HG02798 (cell line): Measurements from ENCODE around the gene DLG2.

ENCODE experiments used
- ATAC-seq: cut with Tn5 transposase; IDR thresholded peaks from one replicate; pipeline ENCODE4 v1.9.1; 2021; ENCODE audit warnings: mild to moderate bottlenecking; ENCODE audit not compliant: unreplicated experiment, poor library complexity

DLG2 gene

DNA sequence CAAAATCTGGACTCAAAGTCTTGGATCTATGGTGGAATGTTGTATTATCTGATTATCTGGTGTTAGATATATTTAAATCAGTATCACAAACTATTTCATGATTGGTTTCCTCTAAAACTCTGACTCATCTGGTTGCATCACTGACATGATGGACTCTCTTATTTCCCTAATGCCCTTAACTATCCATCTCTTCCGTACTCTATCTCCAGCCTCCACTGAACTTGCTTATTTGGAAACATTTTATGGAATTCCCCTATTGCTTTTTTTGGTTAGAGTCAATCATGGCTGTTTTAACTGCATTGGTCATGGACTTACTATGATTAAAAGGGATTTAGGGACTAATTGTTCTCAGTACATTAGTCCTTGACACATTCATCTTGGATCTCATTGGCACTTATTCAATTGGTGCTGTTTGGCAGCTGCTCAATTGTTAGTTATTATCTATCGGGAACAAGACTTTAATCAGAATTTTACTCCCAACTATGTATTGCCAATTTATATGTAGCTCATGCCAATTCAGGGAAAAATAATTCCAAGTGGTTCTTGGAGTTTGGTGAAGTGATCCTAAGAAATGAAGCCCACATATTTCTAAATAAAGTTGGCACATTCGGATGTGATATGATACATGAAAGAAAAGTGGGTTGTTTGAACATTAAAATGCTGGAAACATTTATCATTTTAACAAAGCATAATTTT lies 1399.0 kb downstream of the DLG2 start:
- ATAC-seq = no peak

DNA sequence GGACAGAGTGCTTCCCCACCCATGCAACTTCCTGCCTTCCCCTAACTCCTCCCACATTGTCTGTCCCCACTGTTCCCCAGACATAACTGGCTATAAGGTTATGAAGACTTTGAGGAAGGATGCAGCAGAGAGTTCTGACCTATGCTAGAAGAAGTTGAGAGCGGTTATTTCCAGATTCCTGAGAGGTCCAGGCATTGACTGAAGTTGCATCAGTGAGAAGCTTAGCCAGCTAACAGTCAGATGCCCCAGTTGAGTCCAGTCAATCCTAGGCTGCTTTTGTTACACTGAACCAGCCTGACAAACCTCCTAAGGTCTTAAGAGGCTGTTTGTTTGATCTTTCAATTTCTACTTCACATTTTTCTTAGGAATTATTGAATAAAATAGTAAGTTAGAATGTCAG lies 1403.1 kb downstream of the DLG2 start:
- ATAC-seq = no peak

DNA sequence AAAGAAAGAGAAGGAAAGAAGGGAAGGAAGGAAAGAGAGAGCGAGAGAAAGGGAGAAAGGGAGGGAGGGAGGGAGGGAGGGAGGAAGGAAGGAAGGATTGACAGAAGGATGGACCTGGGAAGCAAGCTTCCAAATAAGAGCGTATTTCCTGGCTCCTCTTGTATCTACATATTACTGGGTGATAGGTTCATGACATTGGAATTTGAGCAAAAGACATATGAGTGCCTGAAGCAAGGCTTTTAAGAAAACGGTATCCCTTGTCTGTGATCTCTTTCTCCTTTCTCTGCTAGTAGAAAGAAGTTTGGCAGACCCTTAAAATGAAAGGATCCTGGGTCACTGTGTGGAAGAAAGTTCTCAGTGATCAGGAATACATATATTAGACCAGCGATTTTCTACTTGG lies 1408.8 kb downstream of the DLG2 start:
- no peak for ATAC-seq

DNA sequence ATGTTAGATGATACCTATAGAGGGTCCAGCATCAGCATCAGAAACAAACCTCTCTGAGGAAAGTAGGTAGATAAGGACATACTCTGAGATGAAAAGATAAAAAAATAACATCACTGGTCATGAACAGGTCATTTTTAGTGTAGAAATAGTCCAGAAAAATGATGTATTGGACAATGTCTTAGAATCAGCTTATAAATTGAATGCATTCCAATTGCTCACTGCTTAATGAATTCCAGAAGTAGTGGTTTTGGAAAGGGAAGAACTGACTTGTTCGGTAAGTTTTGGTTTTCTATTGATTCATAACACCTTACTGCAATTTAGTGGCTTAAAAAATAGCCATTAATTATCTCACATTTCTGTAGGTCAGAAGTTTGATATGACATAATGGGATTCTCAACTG lies 1411.5 kb downstream of the DLG2 start:
- ATAC-seq = no peak

DNA sequence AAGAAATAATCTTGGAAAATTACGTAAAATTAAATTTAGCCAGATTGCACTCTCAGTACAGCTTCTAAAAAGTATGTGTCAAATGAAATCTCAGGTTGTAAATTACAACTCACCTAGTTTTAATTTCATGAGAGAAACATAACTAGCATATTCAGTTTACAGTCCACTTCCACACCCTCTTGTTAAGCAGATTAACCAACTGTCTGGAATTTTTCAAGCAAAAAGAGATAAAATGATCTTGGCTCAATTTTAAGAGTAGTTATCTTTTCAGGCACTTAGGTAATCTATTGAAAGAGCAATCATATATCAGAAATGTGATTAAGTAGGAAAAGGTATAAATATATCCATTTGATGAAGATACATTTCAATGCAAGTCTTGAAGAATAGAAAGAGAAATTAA lies 1412.6 kb downstream of the DLG2 start:
- ATAC-seq = no peak

DNA sequence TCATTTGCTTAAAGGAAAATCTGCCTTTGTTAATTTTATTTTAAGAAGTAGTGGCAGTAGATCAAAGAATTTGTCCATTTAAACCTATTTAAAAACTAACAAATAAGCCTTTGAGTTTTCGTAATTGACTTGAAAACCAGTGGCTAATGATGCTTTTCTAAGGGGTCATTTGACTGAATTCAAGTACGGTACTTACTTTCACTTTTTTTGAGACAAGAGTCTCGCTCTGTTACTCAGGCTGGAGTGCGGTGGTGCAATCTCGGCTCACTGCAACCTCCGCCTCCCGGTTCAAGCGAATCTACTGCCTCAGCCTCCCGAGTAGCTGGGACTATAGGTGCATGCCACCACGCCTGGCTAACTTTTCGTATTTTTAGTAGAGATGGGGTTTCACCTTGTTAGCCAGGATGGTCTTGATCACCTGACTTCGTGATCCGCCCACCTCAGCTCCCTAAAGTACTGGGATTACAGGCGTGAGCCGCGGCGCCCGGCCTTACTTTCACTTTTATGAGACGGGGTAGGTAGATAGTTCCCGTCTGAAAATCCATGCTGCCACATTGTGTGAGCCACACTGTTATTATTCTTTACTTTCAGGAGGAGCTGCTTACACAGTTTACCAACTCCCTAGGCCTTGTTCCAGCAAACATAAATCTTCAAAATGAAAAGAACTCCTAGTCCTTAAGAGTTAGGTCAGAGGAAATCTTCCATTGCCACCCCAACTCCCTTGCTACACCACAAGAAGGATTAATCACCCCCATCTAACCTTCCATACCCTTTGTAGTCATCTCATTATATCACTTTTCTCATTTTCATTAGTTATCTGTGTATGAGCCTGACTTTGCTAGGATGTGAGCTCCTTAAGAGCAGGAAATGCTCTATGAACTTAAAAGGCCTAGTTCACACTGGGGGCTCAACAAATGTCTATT lies 1414.4 kb downstream of the DLG2 start:
- no peak for ATAC-seq

DNA sequence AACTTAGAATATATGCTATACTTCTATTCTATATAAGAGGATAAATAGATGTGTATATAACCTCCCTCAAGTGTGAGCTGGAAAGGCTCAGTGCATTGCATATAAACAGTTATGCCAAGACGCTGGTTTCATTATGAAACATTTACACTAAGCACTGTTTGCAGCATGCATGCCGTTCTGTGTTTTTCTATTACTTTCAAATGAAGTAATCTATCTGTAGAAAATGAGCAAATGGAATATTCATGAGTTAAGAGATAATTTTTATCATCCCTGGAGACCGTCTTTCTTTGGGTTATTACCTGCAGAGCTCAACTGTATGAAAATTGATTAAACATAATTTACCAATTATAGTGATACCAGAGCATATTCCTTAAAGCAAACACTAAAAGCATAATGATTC lies 1415.2 kb downstream of the DLG2 start:
- ATAC-seq = no peak

DNA sequence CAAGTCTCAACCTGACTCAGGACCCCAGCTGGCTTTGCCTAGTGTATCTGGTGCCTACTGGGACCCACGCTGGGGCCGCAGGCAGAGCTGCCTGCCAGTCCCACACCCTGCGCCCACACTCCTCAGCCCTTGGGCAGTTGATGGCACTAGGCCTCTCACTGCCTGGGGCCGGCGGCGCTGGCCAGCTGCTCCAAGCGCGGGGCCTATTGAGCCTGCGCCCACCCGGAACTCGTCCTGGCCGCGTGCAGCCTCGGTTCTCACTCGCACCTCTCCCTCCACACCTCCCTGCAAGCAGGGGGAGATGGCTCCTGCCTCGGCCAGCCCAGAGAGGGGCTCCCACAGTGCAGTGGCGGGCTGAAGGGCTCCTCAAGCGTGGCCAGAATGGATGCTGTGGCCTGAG lies 1432.4 kb downstream of the DLG2 start:
- ATAC-seq = no peak

DNA sequence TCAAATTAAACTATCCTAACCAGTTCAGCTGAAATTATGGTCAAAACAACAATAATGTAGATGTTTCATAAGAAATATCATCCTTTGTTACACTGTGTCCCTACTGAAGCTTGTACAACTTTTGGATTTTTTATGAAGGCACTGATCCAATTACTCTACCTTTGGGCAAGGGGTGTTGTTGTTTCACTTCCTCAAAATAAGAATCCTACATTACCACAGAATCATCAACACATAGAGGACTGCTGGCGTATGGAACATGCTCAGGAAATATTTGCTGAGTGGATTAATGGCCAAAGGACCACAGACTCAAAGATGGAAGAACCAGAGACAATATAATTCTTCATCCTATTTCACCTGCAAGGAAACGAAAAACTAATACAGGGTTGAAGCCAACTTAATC lies 1433.4 kb downstream of the DLG2 start:
- ATAC-seq = no peak

DNA sequence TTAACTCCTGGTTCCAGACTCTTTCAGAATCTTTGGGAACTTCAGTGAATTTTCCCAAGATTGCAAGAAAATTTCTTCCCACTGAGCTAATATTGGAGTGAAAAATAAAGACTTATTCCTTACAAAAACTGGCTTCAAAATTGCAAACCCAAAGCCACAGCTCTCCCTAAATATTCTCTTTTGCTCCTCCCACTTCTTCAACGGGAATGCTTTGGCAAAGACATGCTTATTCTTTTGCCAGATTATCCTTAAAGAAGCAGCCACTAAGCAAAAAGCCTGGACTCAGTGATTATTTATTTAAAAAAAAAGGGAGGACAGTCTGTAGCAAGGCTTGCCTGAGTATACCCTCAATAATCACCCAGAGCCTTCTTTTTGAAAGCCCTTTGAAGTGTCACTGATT lies 1438.6 kb downstream of the DLG2 start:
- no peak for ATAC-seq

DNA sequence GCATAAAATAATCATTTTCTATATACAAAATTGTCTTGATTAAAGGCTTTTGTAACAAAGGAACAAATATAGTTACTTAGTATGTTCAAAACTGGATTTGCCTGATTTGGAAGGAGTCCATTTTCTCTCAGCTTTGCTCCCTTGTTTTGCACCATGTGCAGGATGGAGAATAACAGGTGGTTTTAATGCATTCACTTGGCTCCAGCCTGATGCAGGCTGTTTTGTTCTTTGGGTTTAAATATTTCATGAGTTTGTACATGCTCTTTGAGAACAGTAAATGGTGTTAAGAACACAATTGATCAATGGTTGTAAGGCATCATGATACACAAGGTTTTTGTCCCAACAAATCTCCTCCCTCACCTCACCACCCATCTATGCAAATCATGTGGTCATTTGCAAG lies 1454.1 kb downstream of the DLG2 start:
- ATAC-seq = no peak

DNA sequence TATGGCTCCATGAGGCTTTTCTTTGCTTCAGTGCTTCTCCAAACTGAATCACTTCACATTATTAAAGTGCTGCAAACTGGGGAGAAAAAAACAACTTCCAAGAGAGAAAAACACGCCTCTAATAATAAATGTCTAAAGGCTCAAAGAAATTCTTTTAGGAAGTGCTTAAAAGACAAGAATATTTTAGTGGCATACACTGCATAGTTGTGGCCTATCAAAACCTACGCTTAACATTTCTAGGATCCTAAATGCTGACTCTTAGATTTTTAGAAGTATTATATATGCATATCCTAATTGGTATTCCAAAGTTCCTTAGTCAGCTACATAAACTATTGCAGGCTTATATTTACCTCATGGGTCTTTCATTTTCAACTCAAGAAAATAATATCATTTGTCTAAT lies 1462.0 kb downstream of the DLG2 start:
- no peak for ATAC-seq

DNA sequence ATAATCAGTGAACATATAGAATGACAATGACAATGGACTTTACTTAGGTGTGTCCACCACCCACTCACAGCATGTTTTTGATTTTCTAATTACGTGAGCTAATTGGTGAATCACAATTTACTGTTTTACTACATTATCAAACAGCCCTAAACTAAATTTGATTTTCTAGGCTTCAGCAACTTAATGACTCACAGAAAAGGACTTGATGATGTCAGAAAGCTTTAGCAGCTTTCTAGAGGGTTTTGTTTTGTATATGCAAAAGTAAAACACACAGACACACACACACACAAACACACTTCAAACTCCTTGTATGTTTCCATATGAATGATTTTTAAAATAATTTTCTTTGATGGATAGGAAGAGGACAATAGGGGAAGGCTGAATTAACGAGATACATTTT lies 1462.4 kb downstream of the DLG2 start:
- ATAC-seq = no peak

DNA sequence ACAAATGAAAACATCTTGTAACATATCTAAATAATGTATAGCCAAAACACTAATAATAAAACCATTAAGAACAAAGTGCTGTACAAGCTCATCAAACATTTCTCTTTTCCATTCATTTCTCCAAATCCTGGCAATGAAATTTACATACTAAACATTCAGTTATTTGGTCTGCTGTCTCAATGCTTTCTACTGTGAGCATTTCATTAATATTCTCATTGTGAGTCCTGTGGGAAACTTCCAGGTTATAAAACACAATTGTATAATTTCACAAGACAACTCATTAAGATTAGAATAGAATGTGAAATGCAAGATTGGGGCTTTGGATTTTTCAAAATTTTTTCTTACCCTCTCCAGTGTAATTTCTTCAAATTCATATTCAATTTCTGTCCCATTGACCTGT lies 1464.0 kb downstream of the DLG2 start:
- ATAC-seq = no peak

DNA sequence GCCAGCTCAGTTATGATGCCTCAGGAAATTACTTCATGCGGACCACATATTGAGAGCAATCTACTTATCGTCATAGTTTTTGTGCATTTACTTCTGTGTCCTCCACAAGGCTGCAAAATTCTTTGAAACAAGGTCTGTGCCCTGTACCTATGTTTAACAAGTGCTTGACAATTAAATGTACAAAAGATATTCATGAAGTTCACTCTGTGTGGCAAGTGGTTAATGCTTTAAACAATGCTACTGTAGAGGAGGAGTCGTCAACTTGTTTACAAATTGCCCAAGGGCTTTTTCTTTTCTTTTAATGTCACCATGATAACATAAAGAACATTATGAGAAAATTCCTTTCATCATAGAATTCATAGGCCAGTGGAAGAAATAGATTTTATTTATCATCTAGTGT lies 1469.5 kb downstream of the DLG2 start:
- ATAC-seq = no peak

DNA sequence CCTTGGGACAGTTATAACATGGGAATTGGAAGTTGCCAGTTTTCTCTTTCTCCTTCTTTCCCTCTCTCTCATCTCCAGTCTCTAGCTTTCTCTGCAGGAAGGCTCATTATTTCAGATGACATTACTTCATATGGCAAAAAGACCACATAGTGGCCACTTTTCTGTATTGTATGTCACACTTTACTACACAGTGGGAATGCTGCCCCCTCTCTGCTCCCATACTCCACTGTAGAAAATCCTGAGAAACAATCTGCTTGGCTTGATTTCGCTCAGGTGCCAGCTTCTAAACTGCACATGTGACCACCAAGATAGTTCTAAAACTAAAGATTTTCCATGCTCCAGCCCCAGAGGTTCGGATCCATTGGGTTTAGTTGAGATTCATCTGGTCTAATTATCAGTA lies 1480.3 kb downstream of the DLG2 start:
- ATAC-seq = no peak

DNA sequence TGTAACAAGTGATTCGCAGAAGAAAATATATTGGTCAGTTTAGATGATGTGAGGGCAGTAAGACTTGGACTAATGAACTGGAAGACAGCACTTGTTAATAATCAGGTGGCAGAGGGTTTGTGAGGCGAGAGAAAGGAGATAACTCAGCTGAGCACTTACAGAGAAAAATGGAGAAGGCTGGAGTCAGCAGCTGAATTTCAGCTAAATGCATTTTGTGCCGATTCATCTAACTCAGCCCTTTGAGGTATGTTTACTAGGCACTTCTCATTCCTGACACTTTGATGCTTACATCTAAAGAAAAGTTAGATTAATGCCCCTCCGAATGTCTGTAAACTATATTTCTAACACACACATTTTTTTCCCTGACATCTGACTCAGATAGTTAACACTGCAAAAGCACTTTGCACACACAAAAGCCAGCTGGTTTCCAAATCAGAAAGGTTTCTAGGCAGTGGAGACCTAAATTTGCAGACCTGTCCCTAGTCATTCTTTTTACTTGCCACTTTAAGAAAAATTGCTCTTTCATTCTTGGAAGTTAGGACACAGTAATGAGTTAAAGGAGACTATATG lies 1481.4 kb downstream of the DLG2 start:
- no peak for ATAC-seq

DNA sequence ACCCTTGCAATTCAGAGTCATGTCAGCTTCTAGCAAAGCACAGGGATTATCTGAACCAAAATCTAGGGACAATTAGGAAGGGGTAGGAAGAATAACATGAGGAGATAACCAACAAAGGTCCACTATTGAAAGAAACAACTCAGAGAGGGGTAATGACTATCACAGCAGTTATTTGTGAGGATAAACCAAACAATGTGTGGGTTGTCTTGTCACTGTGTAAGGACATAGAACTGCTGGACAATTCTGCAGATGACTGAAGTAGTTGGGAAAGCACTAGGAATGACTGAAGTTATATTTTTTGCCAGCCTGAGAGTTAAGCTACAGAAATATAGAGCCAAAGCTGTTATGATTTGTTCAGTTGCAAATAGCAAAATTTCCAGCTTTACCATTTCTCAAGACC lies 1482.6 kb downstream of the DLG2 start:
- ATAC-seq = no peak

DNA sequence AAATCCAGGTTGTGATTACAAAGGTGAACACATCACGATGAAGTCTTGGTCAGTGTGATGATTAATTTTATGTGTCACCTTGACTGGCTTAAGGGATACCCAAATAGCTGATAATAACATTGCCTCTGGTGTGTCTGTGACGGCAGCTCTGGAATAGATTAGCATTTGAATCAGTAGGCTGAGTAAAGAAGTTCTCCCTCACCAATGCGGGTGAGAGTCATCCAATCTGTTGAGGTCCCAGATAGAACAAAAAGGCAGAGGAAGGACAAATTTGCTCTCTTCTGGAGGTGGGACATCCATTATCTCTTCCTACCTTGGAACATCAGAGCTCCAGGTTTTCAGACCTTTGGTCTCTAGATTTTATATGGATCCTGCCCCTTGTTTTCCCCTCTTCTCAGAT lies 1484.7 kb downstream of the DLG2 start:
- ATAC-seq = no peak

DNA sequence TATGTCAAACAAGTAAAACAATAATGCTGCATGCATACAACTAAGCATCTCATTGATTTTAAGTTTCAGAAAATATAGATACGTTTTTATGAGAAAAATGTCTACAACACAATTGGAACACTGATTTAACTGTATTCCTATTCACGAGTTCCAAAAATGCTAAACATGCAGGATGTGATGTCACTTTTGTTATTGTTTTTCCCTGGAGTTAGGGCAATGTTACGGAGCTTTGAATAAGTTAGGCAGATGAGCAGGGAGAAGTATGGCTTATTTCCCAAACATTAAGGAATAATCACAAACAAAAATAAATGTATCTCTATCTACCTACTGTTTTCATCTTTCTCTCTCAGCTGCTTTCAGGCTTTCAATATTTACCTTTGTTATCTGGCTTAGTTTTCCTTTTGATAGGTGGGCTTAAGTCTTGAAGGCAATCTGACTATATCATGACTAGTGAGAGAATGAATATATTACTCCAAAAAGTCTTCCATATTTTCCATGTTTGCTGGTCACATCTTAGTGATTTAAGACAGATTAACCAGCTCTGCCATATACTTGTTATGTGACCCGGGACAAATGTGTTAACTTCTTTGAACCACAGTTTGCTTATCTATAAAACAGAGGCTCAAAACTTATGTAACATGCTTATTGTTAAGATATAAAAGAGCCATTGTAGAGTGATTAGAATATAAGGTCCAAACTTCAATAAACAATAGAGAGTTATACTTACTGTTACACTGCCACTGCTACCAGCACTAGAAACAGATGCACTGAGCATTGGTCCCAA lies 1486.6 kb downstream of the DLG2 start:
- ATAC-seq = no peak

DNA sequence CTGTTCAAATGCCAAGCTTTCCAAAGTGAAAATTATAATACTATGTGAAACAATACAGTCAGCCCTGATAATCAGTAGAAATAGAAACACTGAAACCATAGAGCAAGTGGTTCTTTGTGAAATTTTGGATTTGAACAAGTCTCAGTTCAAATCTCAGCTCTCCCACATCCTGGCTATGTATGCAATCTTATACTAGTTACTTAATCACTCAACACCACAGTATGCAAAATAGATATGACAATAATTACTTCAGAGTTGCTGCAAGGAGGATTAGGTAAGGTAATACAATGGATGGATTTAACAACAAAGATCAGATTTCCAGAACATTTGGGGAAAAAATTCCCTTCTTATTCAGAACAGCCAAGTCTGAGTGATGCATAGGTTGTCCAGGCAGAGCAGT lies 1489.2 kb downstream of the DLG2 start:
- no peak for ATAC-seq
